WTC11 (cell line): ENCODE results near the gene OGG1.

Experiments used
- CBFB ChIP-seq: sonication (generic); formaldehyde crosslinking; IDR thresholded peaks from 2 replicates; pipeline ENCODE4 v1.8.1; 2022; ENCODE audit warnings: mild to moderate bottlenecking, low read depth, missing genetic modification reagents
- ELF4 ChIP-seq: sonication (generic); formaldehyde crosslinking; IDR thresholded peaks from 2 replicates; pipeline ENCODE4 v1.8.1; 2022; ENCODE audit warnings: low read depth, mild to moderate bottlenecking, moderate library complexity, missing genetic modification reagents
- PRDM15 ChIP-seq: sonication (generic); formaldehyde crosslinking; IDR thresholded peaks from 2 replicates; pipeline ENCODE4 v1.8.0; 2022; ENCODE audit warnings: missing genetic modification reagents
- TEAD4 ChIP-seq: sonication (generic); formaldehyde crosslinking; IDR thresholded peaks from 2 replicates; pipeline ENCODE4 v1.8.0; 2022; ENCODE audit warnings: mild to moderate bottlenecking, missing genetic modification reagents
- ZNF281 ChIP-seq: sonication (generic); formaldehyde crosslinking; IDR thresholded peaks from 2 replicates; pipeline ENCODE4 v1.8.0; 2023; ENCODE audit warnings: mild to moderate bottlenecking, missing genetic modification reagents
- TF ChIP-seq, protein P1 (sequence below): sonication (generic); formaldehyde crosslinking; IDR thresholded peaks from 2 replicates; pipeline ENCODE4 v1.8.0; 2022; ENCODE audit warnings: mild to moderate bottlenecking, missing genetic modification reagents
- TF ChIP-seq, protein P2 (sequence below): sonication (generic); formaldehyde crosslinking; IDR thresholded peaks from 2 replicates; pipeline ENCODE4 v1.8.0; 2022; ENCODE audit warnings: mild to moderate bottlenecking, missing genetic modification reagents
- TF ChIP-seq, protein P3 (sequence below): fragments of 200-600 bp; IDR thresholded peaks from 2 replicates; pipeline ENCODE4 v1.8.0; 2022; ENCODE audit warnings: antibody characterized with exemption
- TF ChIP-seq, protein P4 (sequence below): sonication (generic); formaldehyde crosslinking; IDR thresholded peaks from 2 replicates; pipeline ENCODE4 v1.8.1; 2022; ENCODE audit warnings: low read depth, missing genetic modification reagents, borderline replicate concordance

- TF ChIP-seq, protein P1, sequence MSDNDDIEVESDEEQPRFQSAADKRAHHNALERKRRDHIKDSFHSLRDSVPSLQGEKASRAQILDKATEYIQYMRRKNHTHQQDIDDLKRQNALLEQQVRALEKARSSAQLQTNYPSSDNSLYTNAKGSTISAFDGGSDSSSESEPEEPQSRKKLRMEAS (CRISPR knock-in tag): no peak
- TF ChIP-seq, protein P2, sequence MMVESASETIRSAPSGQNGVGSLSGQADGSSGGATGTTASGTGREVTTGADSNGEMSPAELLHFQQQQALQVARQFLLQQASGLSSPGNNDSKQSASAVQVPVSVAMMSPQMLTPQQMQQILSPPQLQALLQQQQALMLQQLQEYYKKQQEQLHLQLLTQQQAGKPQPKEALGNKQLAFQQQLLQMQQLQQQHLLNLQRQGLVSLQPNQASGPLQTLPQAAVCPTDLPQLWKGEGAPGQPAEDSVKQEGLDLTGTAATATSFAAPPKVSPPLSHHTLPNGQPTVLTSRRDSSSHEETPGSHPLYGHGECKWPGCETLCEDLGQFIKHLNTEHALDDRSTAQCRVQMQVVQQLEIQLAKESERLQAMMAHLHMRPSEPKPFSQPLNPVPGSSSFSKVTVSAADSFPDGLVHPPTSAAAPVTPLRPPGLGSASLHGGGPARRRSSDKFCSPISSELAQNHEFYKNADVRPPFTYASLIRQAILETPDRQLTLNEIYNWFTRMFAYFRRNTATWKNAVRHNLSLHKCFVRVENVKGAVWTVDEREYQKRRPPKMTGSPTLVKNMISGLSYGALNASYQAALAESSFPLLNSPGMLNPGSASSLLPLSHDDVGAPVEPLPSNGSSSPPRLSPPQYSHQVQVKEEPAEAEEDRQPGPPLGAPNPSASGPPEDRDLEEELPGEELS (CRISPR knock-in tag): no peak
- TF ChIP-seq PRDM15 (no peak), ZNF281 (CRISPR knock-in tag) (no peak), ELF4 (CRISPR knock-in tag) (no peak), TEAD4 (CRISPR knock-in tag) (no peak), CBFB (CRISPR knock-in tag) (no peak)
- TF ChIP-seq, protein P3, sequence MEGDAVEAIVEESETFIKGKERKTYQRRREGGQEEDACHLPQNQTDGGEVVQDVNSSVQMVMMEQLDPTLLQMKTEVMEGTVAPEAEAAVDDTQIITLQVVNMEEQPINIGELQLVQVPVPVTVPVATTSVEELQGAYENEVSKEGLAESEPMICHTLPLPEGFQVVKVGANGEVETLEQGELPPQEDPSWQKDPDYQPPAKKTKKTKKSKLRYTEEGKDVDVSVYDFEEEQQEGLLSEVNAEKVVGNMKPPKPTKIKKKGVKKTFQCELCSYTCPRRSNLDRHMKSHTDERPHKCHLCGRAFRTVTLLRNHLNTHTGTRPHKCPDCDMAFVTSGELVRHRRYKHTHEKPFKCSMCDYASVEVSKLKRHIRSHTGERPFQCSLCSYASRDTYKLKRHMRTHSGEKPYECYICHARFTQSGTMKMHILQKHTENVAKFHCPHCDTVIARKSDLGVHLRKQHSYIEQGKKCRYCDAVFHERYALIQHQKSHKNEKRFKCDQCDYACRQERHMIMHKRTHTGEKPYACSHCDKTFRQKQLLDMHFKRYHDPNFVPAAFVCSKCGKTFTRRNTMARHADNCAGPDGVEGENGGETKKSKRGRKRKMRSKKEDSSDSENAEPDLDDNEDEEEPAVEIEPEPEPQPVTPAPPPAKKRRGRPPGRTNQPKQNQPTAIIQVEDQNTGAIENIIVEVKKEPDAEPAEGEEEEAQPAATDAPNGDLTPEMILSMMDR: no peak
- TF ChIP-seq, protein P4, sequence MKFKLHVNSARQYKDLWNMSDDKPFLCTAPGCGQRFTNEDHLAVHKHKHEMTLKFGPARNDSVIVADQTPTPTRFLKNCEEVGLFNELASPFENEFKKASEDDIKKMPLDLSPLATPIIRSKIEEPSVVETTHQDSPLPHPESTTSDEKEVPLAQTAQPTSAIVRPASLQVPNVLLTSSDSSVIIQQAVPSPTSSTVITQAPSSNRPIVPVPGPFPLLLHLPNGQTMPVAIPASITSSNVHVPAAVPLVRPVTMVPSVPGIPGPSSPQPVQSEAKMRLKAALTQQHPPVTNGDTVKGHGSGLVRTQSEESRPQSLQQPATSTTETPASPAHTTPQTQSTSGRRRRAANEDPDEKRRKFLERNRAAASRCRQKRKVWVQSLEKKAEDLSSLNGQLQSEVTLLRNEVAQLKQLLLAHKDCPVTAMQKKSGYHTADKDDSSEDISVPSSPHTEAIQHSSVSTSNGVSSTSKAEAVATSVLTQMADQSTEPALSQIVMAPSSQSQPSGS (CRISPR knock-in tag): no peak
These were observed 11.2 kb downstream of the OGG1 start for GRCh38 chr3:9760779-9761505.
